Hematopoietic multipotent progenitor cell (in vitro differentiated cells): ENCODE measurements around the gene SNX22. TPM values are rescaled to one million over a fixed set of nuclear protein-coding genes. Genes with fewer than 3 reads are reported as not detected.

Source experiments
- DNase-seq, 3 donors: peaks; one replicate each; pipeline ENCODE4 v3.0.0-alpha.2; 2011 to 2015; ENCODE audit warnings: low read depth in 2 of 3, low spot score in 2 of 3
- small RNA-seq: library from RNA; depleted of rRNA; stranded (forward); fragments of <200 nt; gene quantifications from one replicate; pipeline ENCODE3, GENCODE V24; 2012
- total RNA-seq: library from RNA; depleted of rRNA; stranded (reverse); fragments of >200 nt; gene quantifications from one replicate; pipeline ENCODE4 v1.2.3, GENCODE V29; 2012

Gene SNX22
- total RNA-seq, 1 donor = 1.1 TPM

GRCh38 chr15:64191971-64192830 lies 40.7 kb downstream of the SNX22 start:
- no peak for DNase-seq

GRCh38 chr15:64193971-64194370 lies 42.4 kb downstream of the SNX22 start:
- no peak for DNase-seq

- no peak for DNase-seq
These were observed 45.9 kb downstream of the SNX22 start for GRCh38 chr15:64197425-64197824.

- DNase-seq = no peak
These were observed 53.7 kb downstream of the SNX22 start for GRCh38 chr15:64205202-64205601.

Small RNAs within 50 kb of the gene (small RNA-seq; reads per million reads assigned to genes)
- not detected for gene RF00019

Other genes starting within 250 kb of the SNX22 start
- 0.81 TPM for gene DAPK2, start 105.2 kb upstream of the SNX22 start, total RNA-seq
- 26.4 TPM for gene CIAO2A, start 57.9 kb upstream of the SNX22 start, total RNA-seq
- 39.3 TPM for gene SNX1, start 55.7 kb upstream of the SNX22 start, total RNA-seq
- gene PPIB, start 11.3 kb downstream of the SNX22 start, total RNA-seq = 265 TPM
- 14.0 TPM for gene CSNK1G1, start 204.4 kb downstream of the SNX22 start, total RNA-seq
- 8.1 TPM for gene PCLAF, start 229.7 kb downstream of the SNX22 start, total RNA-seq
- gene TRIP4, start 236.1 kb downstream of the SNX22 start, total RNA-seq = 4.8 TPM